Activated B cell treated with CpG ODN at 0.5 μM for 24 hours (primary cell): ENCODE results near the gene R3HCC1L. TPM values are rescaled to one million over a fixed set of nuclear protein-coding genes. Genes with fewer than 3 reads are reported as not detected.
"Not testable (repeated sequence)": the region's sequence is repeated elsewhere in the genome, so short reads cannot be mapped to it uniquely, and the experiment has no call there.

Experiments
- ATAC-seq: fragments of 200-7000 bp; cut with Tn5 transposase; one replicate; pipeline ENCODE4 v1.10.0; 2021; ENCODE audit warnings: low read depth, mild to moderate bottlenecking, moderate library complexity
- CTCF ChIA-PET: fragments of 350-600 bp; sonication (Branson Sonifier 250); formaldehyde crosslinking; loops from one replicate; lab custom pipeline; 2021; ENCODE audit warnings: antibody characterized with exemption; lab: Charles Lee
- POLR2A ChIA-PET: fragments of 350-600 bp; sonication (Branson Sonifier 250); formaldehyde crosslinking; loops from one replicate; lab custom pipeline; 2021; ENCODE audit warnings: antibody characterized with exemption; lab: Charles Lee
- DNase-seq: peaks from one replicate; pipeline ENCODE4 v3.0.0; 2022
- H3K27ac Mint-ChIP-seq: one replicate; pipeline ENCODE4 v1.8.0; 2020; ENCODE audit warnings: mixed read lengths
- H3K27me3 Mint-ChIP-seq: one replicate; pipeline ENCODE4 v1.8.0; 2021; ENCODE audit warnings: mixed read lengths
- H3K36me3 Mint-ChIP-seq: one replicate; pipeline ENCODE4 v1.8.0; 2021; ENCODE audit warnings: low read depth, mixed read lengths
- H3K4me1 Mint-ChIP-seq: one replicate; pipeline ENCODE4 v1.8.0; 2021; ENCODE audit warnings: mixed read lengths
- H3K4me3 Mint-ChIP-seq: one replicate; pipeline ENCODE4 v1.8.0; 2020; ENCODE audit warnings: mild to moderate bottlenecking, mixed read lengths
- H3K9me3 Mint-ChIP-seq: one replicate; pipeline ENCODE4 v1.8.0; 2020; ENCODE audit warnings: mixed read lengths
- intact Hi-C: fragments of 100-400 bp; cut with micrococcal nuclease; formaldehyde crosslinking; loops from one replicate; pipeline ENCODE4 v1.15.1; 2024
- total RNA-seq: library from RNA; stranded (reverse); gene quantifications from 2 replicates; pipeline ENCODE4 v1.2.3, GENCODE V29; 2022
- TF ChIP-seq, protein P1 (sequence below): fragments of 200-600 bp; IDR thresholded peaks from one replicate; pipeline ENCODE4 v1.8.0; 2022; ENCODE audit warnings: antibody characterized with exemption, mild to moderate bottlenecking

R3HCC1L gene
- total RNA-seq, 1 donor from 2014 or later = 24.4 TPM

DNA sequence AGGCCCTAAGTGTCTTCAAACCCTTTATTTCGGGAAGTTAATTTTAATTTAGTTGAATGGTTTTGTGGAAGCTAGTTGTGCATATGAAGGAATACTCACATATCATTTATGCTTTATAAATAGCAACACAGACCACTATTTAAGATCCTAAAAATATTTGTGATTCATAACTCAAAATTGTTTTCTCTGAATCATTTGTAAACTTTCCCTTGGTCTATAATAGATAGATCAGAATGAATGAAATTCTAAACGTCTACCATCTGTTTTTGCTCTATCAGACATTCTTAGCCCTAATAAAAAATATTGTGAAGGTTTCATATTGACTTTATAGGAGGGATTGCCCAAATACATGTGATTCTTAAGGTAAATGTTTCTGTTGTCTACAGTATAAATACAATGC is 90.1 kb downstream of the R3HCC1L start:
- TF ChIP-seq, protein P1, sequence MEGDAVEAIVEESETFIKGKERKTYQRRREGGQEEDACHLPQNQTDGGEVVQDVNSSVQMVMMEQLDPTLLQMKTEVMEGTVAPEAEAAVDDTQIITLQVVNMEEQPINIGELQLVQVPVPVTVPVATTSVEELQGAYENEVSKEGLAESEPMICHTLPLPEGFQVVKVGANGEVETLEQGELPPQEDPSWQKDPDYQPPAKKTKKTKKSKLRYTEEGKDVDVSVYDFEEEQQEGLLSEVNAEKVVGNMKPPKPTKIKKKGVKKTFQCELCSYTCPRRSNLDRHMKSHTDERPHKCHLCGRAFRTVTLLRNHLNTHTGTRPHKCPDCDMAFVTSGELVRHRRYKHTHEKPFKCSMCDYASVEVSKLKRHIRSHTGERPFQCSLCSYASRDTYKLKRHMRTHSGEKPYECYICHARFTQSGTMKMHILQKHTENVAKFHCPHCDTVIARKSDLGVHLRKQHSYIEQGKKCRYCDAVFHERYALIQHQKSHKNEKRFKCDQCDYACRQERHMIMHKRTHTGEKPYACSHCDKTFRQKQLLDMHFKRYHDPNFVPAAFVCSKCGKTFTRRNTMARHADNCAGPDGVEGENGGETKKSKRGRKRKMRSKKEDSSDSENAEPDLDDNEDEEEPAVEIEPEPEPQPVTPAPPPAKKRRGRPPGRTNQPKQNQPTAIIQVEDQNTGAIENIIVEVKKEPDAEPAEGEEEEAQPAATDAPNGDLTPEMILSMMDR = no peak
- DNase-seq = no peak
- peaks cover 44% of the 10 kb centered on the region for H3K36me3 Mint-ChIP-seq
- intact Hi-C loops = no loop called here
- H3K9me3 Mint-ChIP-seq = peaks cover 2% of the 10 kb centered on the region
- POLR2A ChIA-PET = no interaction called here
- no peaks in the 10 kb centered on the region for H3K27me3 Mint-ChIP-seq
- H3K4me1 Mint-ChIP-seq = peaks cover 19% of the 10 kb centered on the region
- no peak overlapping the region for H3K27ac Mint-ChIP-seq
- CTCF ChIA-PET = no interaction called here
- H3K4me3 Mint-ChIP-seq = no peak overlapping the region
- ATAC-seq = no peak

DNA sequence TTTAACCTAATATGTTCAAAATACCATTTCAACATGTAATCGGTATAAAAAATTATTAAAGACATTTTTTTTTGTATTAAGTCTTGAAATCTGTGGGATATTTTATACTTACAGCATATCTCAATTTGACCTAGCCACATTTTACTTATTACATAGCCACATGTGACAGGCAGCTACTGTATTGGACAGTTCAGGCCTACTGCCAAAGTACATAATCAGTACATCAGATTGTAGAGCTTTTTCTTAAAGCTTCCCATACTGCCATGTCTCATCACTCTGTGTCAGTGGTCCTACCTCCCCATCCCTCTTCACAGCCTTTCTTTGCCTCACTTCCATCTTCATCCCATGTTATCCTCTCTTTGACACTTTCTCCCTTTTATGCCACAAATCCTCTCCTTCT is 90.5 kb downstream of the R3HCC1L start:
- Mint-ChIP-seq H3K36me3 (peaks cover 39% of the 10 kb centered on the region), H3K27me3 (no peaks in the 10 kb centered on the region), H3K4me3 (no peak overlapping the region), H3K9me3 (no peaks in the 10 kb centered on the region), H3K27ac (no peak overlapping the region), H3K4me1 (peaks cover 19% of the 10 kb centered on the region)
- TF ChIP-seq, protein P1 = no peak
- ATAC-seq (no peak), DNase-seq (no peak)
- POLR2A ChIA-PET = no interaction called here
- intact Hi-C loops = no loop called here
- CTCF ChIA-PET = no interaction called here

DNA sequence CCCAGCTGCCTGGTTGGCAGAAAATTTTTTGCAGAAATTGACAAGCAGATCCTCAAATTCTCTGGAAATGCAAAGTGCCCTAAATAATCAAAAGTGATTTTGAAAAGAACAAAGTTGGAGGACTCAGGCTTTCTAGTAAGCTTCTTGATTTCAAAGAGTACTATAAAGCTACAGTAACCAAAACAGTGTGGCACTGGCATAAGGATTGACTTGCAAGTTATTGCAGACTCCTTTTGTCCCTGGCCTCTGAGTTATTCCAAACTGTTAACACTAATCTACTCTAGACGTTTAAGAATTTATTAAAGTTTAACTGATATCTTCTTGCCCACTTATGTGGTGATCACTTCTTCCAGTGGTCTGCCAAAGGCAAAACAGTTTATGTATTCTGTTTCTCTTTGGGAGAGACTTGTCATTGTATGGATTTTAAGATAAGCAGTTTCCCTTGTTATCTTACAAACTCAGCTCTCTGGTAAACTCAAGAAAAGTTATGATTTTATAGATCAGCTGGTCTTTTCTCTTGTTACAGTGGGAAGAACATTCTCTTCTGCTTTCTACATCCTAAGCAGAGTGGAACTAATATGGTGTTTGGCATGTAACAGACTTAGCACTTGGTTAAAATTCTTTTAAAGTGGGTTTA is 92.2 kb downstream of the R3HCC1L start:
- Mint-ChIP-seq H3K9me3 (no peaks in the 10 kb centered on the region), H3K4me1 (peaks cover 19% of the 10 kb centered on the region), H3K4me3 (no peak overlapping the region), H3K27me3 (no peaks in the 10 kb centered on the region), H3K36me3 (peaks cover 46% of the 10 kb centered on the region), H3K27ac (no peak overlapping the region)
- CTCF ChIA-PET = no interaction called here
- TF ChIP-seq, protein P1 = no peak
- ATAC-seq (no peak), DNase-seq (no peak)
- POLR2A ChIA-PET = no interaction called here
- intact Hi-C loops = no loop called here

DNA sequence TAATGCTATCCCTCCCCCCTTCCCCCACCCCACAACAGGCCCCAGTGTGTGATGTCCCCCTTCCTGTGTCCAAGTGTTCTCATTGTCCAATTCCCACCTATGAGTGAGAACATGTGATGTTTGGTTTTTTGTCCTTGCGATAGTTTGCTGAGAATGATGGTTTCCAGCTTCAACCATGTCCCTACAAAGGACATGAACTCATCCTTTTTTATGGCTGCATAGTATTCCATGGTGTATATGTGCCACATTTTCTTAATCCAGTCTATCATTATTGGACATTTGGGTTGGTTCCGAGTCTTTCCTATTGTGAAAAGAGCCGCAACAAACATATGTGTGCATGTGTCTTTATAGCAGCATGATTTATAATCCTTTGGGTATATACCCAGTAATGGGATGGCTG is 93.3 kb downstream of the R3HCC1L start:
- H3K4me3 Mint-ChIP-seq, DNase-seq, H3K27ac Mint-ChIP-seq, CTCF ChIA-PET, H3K27me3 Mint-ChIP-seq, H3K9me3 Mint-ChIP-seq, ATAC-seq, POLR2A ChIA-PET, intact Hi-C loops: not testable (repeated sequence)
- peaks cover 51% of the 10 kb centered on the region for H3K36me3 Mint-ChIP-seq
- peaks cover 17% of the 10 kb centered on the region for H3K4me1 Mint-ChIP-seq

DNA sequence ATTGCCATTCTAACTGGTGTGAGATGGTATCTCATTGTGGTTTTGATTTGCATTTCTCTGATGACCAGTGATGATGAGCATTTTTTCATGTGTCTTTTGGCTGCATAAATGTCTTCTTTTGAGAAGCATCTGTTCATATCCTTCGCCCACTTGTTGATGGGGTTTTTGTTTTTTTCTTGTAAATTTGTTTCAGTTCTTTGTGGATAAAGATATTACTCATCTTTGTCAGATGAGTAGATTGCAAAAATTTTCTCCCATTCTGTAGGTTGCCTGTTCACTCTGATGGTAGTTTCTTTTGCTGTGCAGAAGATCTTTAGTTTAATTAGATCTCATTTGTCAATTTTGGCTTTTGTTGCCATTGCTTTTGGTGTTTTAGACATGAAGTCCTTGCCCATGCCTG is 93.8 kb downstream of the R3HCC1L start:
- H3K4me3 Mint-ChIP-seq, intact Hi-C loops, H3K27me3 Mint-ChIP-seq, POLR2A ChIA-PET, H3K27ac Mint-ChIP-seq, ATAC-seq, DNase-seq, CTCF ChIA-PET, H3K9me3 Mint-ChIP-seq: not testable (repeated sequence)
- Mint-ChIP-seq H3K36me3 (peaks cover 54% of the 10 kb centered on the region), H3K4me1 (peaks cover 17% of the 10 kb centered on the region)

DNA sequence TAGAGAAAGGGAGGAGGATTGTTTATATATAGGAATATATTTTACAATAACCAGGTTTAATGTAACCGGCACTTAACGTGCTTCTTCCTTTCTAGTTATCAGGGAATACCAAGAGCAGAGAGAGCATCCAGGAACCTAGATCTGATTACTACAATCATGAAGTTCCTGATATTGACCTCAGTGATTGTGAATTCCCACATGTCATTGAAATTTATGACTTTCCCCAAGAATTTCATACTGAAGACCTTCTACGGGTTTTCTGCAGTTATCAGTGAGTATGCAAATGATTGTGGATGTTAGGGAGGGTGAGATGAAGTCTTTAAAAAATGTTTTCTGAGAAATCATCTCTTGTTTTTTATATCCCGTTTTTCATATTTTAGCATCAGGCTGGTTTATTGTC is 97.0 kb downstream of the R3HCC1L start:
- ATAC-seq (no peak), DNase-seq (no peak)
- H3K4me3 Mint-ChIP-seq = no peak overlapping the region
- CTCF ChIA-PET = no interaction called here
- peaks cover 8% of the 10 kb centered on the region for H3K4me1 Mint-ChIP-seq
- intact Hi-C loops = no loop called here
- no peaks in the 10 kb centered on the region for H3K27me3 Mint-ChIP-seq
- H3K36me3 Mint-ChIP-seq = peaks cover 64% of the 10 kb centered on the region
- H3K27ac Mint-ChIP-seq = no peak overlapping the region
- TF ChIP-seq, protein P1 = no peak
- no peaks in the 10 kb centered on the region for H3K9me3 Mint-ChIP-seq
- POLR2A ChIA-PET = no interaction called here
